Right hindlimb (tissue), 1 donor: ENCODE data around the gene HECTD4.
"Not testable (repeated sequence)": the region's sequence is repeated elsewhere in the genome, so short reads cannot be mapped to it uniquely, and the experiment has no call there.

ENCODE experiments used
- DNase-seq: peaks from one replicate; pipeline ENCODE4 v3.0.0-alpha.2; 2018

Gene HECTD4

DNA sequence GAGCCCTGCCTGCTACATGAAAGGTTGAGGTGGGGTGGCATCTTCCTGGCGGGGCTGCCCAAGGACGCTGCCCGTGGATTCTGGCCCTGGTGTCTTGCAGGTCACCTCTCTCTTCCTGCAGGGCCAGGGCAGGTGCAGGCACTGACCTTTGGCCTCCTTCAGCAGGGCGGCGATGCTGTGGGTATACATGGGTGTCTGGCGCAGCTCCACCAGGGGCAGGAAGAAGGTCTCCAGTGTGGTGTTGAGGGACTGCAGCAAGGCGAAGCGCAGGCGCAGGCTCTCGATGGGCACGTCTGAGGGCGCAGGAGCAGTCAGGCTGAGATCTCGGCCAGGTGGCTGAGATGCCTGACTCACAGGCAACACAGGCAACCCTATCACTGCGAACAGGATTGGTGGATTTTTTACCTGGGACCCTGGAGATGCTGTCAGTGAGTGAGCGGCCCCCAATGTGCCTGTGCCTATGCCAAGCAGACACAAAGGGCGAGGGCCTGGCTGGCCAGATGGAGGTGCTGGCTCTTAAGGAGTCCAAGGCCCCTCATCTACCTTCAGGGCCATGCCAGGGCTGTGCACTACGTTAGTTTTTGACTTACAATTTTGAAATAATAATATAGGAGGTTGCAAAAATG is 211.1 kb downstream of the HECTD4 start:
- no peak for DNase-seq

DNA sequence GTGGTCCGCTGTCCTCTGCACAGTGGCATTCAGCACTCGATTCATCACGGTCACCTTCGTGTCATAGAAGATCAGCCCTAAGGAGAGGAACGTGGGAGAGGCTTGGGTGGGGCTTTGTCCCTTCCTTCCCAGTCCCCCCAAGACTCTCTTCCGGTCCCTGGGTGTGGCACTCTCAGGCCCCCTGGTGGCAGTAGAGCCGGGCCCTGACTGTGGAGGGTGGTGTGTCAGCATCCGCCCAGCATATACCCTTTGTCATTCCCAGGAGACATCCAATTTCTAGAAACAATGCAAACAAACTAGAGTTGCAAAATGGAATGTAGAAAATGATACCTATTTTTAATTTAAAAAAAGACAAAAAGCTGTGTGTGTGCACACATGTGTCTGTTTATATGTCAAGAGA is 211.9 kb downstream of the HECTD4 start:
- no peak for DNase-seq

DNA sequence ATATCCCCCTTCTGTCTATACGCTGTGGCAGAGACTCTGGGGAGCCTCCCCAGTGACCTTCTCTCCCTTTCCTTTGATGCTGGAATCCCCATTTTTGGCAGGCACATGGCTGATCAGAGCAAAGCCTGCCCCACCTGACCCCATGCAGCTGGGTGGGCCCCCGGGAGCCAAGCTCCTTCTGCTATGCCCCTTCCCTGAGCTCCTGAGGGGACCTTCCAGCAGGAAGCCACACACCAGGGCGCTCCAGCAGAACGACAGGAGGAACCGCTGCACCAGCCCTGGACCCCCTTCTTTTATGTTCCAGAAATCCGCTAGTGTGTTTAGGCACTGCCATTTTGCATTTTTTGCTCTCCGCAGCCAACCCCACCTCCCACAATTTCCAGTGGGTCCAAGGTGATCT is 212.3 kb downstream of the HECTD4 start:
- no peak for DNase-seq

DNA sequence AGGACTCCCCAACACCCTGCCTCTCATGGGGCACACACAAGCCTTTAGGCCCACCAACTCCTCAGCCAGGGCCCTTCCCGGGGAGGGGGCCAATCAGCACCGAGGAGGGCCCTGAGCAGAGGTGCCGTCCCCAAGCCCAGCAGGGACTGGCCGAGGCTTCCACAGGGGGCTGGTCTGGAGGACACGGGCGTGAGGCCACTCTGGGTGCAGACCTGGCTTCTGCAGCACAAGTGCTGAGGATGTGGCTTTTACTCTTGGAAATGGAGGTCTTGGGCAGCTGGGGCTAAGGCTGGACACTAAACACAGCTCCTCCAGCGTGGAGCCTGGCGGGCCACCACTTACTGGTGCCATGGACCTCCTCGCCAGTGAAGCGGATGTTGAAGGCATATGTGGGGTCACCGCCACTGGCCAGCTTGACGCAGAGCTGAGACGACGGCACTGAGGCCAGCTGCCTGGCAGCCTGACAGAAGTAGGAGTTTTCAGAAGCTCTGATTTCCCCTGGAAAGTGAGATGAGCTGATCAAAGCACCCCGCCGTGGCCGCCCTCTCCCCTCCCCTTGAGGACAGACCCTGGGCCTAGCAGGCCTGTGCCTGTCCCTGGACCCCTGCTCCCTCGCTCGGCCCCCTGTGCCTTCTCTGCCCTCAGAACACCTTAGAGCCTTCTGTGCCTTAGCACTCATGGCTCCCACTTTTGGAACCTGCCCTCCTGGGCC is 212.9 kb downstream of the HECTD4 start:
- DNase-seq = no peak

DNA sequence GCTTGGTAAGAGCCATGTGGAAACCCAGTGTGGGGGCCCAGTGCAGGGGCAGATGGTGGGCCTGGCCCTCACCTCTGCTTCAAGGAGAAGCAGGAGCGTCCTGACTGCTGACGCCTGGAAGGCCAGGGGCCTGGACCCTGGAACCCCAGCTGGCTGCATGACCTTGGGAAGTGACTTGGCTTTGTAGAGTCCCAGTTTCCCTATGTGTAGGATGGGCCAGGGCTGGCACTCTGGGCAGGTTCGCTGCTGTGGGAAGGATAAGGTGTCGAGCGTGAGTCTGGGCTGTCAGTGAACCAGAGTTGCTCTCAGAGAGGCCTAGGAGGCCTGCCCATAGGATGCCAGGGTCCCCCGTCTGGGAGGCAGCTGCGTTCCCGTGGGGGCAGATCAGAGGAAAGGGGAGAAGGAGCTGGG is 213.7 kb downstream of the HECTD4 start:
- DNase-seq = no peak

DNA sequence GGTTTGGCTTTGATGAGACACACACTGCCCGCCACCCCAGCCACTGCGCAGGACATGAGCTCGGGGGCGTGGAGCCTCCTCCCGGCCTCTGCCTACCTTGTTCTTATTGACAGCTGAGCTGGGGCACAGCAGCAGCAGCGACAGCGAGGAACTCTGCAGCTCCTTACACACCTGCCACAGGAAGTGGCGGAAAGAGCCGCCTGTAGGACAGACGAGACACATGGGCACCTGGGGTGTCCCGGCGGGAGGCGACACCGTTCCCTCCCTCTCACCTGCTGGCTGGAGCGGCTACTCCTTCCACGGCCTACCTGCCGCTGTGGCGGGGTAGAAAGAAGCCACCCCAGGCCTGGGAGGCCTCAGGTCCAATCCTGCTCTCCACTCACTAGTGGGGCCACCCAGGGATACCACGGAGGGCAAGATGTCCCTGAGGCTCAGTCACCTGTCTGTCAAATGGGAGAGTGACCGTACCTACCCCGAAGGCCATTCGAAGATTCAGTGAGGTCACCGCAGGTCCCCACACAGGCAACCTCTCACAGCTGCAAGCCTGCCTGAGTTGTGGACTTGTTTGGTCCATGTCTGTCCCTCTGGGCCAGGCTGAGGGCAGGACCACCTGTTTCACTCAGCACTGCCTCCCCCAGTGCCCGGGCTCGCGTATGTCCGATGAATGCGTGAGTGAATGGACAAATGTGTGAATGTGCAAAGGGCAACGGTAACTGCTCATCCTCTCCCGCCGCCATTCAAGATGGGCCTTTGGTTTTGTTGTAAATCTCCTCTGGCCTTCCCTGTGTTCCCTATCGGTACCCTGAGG is 214.3 kb downstream of the HECTD4 start:
- DNase-seq = no peak

DNA sequence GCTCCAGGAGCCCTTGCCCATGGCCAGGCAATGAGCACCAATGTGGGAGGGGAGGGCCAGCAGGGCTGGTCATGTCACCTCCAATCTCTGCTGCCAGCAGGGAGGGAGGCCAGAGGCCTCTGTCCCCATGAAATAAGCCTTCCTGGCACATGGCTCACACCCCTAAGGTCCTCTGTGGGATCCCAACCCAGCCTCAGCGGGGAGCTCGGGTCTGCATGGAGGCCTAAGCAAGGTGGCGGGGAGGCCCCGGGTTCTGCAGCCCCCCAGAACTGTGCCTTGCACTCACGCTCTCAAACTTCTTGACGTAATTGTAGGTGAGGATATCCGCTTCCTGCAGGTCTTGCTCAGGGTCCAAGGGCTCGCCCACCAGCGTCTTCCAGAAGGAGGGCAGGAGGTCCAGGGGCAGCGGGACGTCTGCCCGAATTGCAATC is 215.2 kb downstream of the HECTD4 start:
- no peak for DNase-seq

DNA sequence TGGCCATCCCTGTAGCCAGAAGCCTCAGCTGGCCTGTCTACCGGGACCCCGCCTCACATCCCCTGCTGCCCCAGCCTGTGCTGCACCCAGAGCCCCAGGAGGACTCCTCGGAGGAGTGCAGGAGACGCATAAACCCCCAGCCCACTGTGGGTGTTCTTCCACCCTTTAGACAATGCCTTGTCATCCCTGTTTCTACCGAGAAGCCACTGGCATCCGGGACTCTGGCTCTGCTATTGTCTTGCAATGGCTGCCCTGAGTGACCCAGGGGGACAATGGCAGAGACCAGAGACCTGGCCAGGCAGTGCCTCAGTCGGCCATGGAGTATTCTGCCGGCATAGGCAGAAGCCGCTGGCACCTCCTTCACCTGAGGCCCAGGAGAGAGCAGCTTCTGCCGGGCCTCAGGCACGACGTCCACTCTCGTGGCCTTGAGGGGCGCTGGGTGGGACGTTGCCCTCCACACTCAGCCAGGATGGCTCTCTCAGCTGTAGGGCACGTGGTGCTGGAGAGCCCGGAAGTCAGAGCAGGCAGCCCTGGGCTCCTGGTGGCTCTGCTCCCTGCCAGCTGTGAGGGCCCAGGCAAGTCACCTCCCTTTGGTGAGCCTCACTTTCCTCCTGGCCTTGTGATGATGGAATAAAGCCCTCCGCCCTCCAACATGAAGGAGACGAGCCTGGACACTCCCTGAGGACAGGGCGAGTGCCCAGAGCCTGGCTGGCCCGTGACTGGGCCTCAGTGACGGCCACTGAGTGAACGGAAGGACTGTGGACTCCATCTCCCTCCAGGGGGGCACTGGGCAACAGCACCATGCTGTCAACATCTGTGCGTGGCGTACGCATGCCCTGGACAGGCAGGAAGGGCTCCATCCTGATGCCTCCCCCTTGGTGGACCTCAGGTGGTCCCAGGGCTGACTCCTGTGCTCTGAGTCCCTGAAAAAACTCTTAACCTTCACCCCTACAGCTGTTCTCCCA is 215.9 kb downstream of the HECTD4 start:
- no peak for DNase-seq

DNA sequence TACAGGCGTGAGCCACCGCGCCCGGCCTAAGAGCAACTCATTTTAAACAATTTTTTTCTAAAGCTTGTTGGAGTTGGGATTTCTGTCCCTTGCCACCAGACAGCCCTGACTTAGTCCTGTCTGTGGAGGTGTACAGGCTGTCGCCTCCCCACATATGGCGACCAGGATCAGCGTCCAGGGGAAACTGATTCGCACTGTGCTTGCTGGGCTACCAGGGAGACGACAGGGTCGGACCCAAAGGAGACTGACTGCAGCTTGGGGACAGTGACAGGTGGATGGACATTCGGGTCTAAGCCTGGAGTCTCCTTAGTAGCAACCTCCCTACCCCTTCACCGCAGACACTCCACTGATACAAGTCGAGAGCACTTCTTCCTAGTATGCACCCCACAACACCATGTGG is 216.6 kb downstream of the HECTD4 start:
- no peak for DNase-seq

DNA sequence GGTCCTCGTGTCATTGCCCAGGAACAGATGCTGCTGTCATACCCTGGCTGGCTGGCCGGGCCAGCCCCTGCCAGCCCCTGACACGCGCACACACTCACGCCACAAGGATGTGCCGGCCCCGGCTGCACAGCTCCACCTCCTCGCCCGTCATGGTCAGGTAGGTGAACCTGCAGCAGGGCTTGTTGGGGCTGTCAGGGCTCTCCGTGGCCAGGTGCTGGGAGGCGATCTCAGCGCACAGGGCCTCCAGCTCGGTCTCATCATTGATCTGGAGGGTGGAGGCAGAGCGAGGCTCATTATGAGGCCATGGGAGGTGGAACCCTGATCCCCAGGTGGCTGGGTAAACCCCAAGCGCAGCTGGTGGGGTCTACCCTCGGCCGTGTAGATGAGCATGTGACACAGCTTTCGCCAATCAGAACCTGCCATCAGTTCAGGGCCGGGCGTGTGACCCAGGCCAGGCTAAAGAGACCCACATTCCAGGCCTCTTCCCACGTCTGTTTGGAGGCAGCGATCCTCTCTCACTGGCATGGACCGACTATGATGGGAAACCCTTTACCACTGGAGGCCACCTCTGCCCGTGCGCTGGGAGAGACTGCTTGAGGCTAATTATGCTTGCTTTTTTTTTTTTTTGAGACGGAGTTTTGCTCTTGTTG is 218.1 kb downstream of the HECTD4 start:
- no peak for DNase-seq

DNA sequence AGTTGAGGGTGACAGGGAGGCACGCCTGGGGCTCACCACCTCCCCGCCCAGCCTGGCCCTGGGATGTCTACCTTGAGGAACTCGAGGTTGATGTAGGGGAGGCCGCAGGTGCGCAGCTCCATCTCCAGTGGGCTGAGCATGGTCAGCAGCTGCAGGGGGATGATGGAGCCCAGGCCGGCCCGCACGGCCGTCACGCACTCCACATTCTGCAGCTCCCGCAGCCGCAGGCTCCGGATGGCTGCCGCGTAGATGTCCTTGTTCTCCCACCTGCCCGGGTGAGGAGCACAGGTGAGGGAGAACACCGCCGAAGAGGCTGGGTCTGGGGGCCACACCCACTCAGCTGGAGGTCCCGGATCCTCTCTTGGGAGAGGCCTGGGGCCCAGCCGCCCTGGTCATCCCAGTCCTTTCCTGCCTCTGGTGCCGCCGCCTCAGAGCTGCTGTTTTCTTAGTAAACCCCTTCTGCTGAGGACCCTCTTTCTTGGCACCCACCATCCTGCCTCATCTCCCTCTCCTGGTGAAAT is 218.7 kb downstream of the HECTD4 start:
- DNase-seq = no peak

DNA sequence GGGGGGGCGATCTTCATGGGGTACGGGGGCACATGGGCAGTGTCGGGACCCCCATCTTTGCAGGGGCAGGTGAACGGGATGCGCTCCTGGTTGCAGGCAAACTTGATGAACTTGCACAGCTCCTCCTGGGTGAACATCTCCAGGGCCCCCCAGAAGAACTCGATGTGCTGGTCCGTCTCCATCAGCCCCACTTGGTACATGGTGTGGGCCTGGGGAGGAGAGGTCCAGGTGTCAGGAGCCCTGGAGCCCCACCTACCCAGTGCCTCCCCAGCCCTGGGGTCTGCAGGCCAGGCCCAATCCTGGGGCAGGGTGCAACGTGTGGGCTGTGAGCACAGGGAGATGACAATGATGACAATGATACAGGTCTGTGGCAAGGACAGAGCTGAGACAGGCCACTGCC is 219.2 kb downstream of the HECTD4 start:
- no peak for DNase-seq

DNA sequence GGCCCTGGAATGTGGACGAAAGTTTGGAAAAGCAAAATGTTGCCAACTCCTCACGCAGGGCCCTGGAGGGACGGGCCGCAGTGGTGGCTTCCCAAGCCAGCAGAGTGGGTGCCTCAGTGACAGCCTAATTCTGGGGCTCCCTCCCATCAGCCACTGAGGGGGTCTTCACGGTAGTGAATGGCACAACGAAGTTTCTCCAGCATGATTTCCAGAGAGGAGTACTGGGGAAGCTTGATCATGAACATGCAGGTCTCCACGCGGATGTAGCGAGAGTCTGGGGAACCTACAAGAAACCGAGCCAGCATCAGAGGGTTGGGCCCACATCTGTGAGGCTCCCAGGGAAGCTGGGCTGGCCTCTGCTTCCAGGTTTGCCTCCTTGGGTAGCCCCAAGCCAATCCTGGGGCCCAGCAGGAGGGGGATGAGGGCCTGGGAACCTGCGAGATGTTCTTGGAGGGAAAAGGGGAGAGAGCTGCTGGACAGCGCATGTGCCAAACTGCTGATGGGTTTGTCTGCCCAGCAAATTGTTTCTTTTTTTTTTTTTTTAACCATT is 219.9 kb downstream of the HECTD4 start:
- DNase-seq = no peak

DNA sequence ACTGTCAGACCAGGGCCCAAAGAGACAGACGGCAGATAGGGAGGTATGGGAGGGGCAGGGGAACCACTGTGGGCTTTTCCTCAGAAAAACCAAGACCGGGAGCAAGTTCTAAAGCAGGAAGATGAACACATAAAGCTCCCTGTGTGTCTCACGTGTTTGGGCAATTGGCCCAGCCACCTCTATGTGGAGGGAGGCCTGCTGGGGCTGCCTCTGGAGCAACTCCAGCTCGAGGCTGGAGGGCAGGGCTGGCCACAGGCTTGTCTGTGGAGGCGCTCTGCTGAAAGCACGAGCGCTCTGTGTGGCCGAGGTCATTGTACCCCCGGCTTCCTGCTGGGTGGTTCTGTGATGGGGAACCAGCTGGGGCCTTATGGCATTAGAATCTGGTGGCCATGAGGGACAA is 220.5 kb downstream of the HECTD4 start:
- no peak for DNase-seq

DNA sequence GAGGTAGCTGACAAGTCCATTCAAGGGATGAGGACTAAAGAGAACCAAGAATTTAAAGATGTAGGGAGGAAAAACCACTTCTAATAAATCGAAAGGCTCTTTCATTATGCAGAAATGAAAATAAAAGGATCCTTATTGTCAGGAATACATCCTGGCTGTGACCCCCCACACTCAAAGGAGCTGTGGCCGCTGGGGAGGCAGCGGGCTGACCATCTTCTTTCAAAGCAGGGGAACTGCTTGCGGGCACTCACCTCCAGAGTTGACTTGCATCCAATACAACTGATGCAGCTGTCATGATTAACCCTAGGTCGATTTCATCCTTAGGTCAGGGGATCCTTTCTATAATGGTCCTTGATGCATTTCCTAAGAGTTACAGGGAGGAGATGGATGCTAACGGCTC is 221.6 kb downstream of the HECTD4 start:
- no peak for DNase-seq

DNA sequence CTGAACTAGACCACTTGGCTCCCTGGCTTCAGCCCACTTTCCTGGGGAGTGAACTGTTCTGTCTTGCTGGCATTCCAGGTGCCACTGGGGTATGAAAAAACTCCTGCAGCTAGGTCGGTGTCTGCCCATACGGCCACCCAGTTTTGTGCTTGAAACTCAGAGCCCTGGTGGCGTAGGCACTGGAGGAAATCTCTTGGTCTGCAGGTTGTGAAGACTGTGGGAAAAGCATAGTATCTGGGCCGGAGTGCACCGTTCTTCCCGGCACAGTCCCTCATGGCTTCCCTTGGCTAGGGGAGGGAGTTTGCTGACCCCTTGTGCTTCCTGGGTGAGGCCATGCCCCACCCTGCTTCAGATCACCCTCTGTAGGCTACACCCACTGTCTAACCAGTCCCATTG is 223.1 kb downstream of the HECTD4 start:
- no peak for DNase-seq

DNA sequence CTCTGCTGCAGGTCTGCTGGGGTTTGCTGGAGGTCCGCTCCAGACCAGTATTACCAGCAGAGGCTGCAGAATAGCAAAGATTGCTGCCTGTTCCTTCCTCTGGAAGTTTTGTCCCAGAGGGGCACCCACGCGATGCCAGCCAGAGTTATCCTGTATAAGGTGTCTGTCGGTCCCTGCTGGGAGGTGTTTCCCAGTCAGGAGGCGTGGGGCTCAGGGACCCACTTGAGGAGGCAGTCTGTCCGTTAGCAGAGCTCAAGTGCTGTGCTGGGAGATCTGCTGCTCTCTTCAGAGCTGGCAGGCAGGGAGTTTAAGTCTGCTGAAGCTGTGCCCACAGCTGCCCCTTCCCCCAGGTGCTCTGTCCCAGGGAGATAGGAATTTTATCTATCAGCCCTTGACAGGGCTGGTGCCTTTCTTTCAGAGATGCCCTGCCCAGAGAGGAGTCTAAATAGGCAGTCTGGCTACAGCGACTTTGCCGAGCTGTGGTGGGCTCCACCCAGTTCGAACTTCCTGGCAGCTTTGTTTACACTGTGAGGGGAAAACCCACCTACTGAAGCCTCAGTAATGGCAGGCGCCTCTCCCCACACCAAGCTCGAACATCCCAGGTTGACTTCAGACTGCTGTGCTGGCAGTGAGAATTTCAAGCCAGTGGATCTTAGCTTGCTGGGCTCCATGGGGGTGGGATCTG is 223.6 kb downstream of the HECTD4 start:
- not testable (repeated sequence) for DNase-seq

DNA sequence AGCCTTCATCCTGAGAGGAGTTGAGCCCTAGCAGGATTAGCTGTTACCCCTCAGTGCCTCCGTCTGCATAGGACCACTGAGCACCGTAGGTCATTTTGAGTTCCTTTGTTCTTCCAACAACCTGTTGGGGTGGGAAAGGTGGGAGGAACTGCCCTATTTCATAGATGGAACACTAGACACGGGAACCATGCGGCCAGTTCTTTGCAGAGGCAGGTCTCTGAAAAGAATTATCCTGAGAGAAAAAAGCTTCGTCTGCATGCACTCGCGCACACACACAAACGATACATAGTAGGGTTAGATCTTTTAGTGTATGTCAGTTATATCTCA is 228.4 kb downstream of the HECTD4 start:
- no peak for DNase-seq

DNA sequence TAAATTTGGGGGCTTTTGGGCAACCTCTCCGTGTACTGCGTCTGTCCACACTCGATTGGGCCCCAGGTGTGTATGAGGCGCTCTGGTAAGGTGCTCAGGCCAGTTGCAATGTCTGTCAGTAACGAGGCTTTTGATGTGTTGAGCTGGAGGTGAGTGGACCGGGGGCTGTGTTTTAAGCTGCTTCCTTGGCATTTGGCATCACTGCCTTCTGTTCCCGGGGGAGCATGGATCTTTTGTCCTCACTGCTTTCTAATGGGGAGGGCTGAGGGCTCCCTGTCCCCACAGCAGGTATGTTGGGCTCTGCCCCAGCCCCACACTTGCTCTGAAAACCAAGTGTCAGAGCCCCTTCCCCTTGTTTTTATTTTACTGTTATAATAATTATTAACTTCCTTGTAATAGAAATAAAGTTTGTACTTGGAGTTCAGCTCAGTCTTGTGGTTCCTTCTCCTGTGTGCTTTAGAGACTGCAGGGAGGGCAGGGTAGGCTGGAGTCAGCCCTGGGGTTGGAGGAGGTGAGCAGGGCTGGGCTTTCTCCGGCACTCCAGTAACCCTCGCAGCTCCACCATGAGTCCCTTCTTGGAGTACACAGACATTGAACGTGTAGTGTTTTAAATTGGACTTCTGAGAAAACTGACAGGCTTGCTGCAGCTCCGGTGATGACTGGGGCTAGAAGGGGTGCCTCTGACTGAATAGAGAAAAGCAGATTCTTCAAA is 228.9 kb downstream of the HECTD4 start:
- no peak for DNase-seq

DNA sequence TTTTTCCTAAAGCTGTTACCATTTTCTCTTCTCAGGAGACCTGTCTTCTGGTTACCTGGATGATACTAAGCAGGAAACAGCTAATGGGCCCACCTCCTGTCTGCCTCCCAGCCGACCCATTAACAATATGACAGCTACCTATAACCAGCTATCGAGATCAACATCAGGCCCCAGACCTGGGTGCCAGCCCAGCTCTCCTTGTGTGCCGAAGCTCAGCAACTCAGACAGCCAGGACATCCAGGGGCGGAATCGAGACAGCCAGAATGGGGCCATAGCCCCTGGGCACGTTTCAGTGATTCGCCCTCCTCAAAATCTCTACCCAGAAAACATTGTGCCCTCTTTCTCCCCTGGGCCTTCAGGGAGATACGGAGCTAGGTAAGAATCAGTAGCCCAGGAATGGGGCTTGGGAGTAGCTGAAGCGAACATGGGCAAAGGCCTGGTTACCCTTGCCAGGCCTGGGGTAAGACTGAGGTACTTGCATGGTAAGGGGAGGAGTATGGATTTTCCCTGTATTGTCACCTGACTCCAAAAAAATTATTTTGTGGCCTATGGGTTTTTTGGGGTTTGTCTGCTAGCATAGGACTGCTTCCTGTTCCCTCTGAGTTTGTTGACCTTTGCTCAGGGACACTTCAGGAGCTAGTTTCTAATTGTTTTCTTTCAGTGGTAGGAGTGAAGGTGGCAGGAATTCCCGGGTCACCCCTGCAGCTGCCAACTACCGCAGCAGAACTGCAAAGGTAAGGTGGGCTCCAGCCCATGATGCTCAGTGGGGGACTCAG is 230.3 kb downstream of the HECTD4 start:
- no peak for DNase-seq
